Suprapubic skin (tissue), 4 donors: ENCODE data around the gene PDE6B.

Experiments used
- EP300 ChIP-seq: sonication (generic); formaldehyde crosslinking; IDR thresholded peaks from one replicate; pipeline ENCODE4 v1.6.1; 2017; ENCODE audit warnings: antibody characterized with exemption
- POLR2A ChIP-seq, 2 donors: fragments of 450-650 bp; IDR thresholded peaks; one replicate each; pipeline ENCODE4 v1.6.1; 2017; ENCODE audit warnings: antibody characterized with exemption in 2 of 2, mild to moderate bottlenecking in 2 of 2, moderate library complexity in 2 of 2
- POLR2AphosphoS5 ChIP-seq, 3 donors: sonication (generic); formaldehyde crosslinking; IDR thresholded peaks; one replicate each; pipeline ENCODE4 v1.6.1; 2017; ENCODE audit warnings: antibody characterized with exemption in 3 of 3
- TF ChIP-seq, protein P1 (sequence below), 2 donors: fragments of 200-600 bp in 1 of 2; fragments of 450-650 bp in 1 of 2; sonication (generic) in 1 of 2; IDR thresholded peaks; one replicate each; pipeline ENCODE4 v1.5.1; 2016 to 2019; ENCODE audit warnings: antibody characterized with exemption in 2 of 2, mild to moderate bottlenecking in 1 of 2, moderate library complexity in 1 of 2

DNA sequence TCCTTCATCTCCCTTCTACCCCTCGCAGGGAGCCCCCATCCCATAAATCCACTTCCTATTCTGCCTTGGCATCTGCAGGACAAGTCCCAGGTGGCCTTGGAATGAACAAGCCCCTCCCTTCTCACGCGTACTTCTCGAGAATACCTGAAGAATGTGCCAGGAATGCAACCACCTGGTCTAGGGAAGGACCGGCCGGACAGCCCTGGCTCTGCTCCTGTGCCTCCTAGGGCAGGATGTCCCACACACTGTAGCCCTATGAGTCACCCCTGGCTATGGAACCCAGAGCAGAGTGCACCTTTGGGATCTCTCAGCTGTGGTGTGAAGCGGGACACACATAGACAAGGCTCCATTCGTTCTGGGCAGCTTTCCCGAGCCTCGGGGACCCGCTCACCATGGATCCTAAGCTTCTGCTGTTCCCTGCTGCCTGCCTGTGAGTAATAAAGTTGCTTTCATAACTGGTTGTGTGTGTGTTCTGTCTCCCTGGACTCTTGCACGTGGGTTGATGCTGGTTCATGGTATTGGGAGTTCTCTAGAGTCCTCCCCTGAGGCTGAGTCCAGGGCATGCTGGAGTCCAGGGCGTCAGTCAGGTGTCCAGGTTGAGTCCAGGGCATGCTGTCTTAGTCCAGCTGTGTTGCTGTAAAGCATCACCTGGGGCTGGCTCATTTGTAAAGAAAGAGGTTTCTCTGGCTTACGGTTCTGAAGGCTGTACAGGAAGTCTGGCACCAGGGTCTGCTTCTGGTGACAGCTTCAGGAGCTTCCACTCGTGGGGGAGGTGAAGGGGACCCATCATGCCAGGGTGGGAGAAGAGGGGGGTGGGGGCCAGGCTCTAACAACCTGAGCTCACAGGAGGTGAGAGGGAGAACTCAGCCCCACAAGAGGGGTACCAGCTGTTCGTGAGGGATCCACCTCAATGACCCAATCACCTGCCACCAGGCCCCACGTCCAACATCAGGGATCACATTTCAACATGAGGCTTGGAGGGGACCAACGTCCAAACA lies 7.4 kb upstream of the PDE6B start:
- TF ChIP-seq POLR2A (IDR thresholded peaks at IDR 0.05) (no peak), EP300 (no peak), POLR2AphosphoS5 (IDR thresholded peaks at IDR 0.05) (no peak)
- TF ChIP-seq, protein P1, sequence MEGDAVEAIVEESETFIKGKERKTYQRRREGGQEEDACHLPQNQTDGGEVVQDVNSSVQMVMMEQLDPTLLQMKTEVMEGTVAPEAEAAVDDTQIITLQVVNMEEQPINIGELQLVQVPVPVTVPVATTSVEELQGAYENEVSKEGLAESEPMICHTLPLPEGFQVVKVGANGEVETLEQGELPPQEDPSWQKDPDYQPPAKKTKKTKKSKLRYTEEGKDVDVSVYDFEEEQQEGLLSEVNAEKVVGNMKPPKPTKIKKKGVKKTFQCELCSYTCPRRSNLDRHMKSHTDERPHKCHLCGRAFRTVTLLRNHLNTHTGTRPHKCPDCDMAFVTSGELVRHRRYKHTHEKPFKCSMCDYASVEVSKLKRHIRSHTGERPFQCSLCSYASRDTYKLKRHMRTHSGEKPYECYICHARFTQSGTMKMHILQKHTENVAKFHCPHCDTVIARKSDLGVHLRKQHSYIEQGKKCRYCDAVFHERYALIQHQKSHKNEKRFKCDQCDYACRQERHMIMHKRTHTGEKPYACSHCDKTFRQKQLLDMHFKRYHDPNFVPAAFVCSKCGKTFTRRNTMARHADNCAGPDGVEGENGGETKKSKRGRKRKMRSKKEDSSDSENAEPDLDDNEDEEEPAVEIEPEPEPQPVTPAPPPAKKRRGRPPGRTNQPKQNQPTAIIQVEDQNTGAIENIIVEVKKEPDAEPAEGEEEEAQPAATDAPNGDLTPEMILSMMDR (IDR thresholded peaks at IDR 0.05), result no peak
